Measurements from ENCODE around the gene DDX20. TPM values are rescaled to one million over a fixed set of nuclear protein-coding genes. Genes with fewer than 3 reads are reported as not detected.

DDX20 gene
- total and polyA plus RNA-seq, 2 of the 8 experiments (the other 6 are each of a cell fraction or from before 2014, with no cell fraction given): 7.5 to 24.7 TPM

- no peak for TF ChIP-seq GTF2F1 (IDR thresholded peaks at IDR 0.05; ENCODE audit: borderline replicate concordance, low read depth, low read length)
- no peak for TF ChIP-seq ASH2L (IDR thresholded peaks at IDR 0.05; ENCODE audit: low read length)
- no peak for TF ChIP-seq RNF2 (IDR thresholded peaks at IDR 0.05; ENCODE audit: borderline replicate concordance, low read depth, low read length, missing control alignments, poor library complexity, severe bottlenecking)
- TF ChIP-seq SP4 (IDR thresholded peaks at IDR 0.05; ENCODE audit: low read length): no peak
- no peak for TF ChIP-seq CBX8 (IDR thresholded peaks at IDR 0.05; ENCODE audit: borderline replicate concordance, low read depth, low read length)
Observed at GRCh38 chr1:111735321-111735720, 20.4 kb upstream of the DDX20 start (continued).
